Right lobe of liver (tissue), 4 donors: ENCODE results near the gene IFNW1.

Source experiments
- POLR2A ChIP-seq: fragments of 450-650 bp; IDR thresholded peaks from one replicate; pipeline ENCODE4 v1.6.1; 2017; ENCODE audit warnings: antibody characterized with exemption, mild to moderate bottlenecking
- TF ChIP-seq, protein P1 (sequence below), 4 donors: fragments of 200-600 bp in 3 of 4; fragments of 450-650 bp in 1 of 4; IDR thresholded peaks; one replicate each; pipeline versions ENCODE4 v1.5.1 to v1.8.0; 2016 to 2022; ENCODE audit warnings: antibody characterized with exemption in 4 of 4, mild to moderate bottlenecking in 2 of 4
- donor health status: DM: no; HTN: no; CAD: no.
- donor health status: DM: no; HTN: no; CAD: no.
- donor health status: DM: no; HTN: yes; CAD: no.

- TF ChIP-seq, protein P1, sequence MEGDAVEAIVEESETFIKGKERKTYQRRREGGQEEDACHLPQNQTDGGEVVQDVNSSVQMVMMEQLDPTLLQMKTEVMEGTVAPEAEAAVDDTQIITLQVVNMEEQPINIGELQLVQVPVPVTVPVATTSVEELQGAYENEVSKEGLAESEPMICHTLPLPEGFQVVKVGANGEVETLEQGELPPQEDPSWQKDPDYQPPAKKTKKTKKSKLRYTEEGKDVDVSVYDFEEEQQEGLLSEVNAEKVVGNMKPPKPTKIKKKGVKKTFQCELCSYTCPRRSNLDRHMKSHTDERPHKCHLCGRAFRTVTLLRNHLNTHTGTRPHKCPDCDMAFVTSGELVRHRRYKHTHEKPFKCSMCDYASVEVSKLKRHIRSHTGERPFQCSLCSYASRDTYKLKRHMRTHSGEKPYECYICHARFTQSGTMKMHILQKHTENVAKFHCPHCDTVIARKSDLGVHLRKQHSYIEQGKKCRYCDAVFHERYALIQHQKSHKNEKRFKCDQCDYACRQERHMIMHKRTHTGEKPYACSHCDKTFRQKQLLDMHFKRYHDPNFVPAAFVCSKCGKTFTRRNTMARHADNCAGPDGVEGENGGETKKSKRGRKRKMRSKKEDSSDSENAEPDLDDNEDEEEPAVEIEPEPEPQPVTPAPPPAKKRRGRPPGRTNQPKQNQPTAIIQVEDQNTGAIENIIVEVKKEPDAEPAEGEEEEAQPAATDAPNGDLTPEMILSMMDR (IDR thresholded peaks at IDR 0.05): no peak
- TF ChIP-seq POLR2A: no peak
Observed at GRCh38 chr9:21165516-21165915, 23.9 kb upstream of the IFNW1 start.
